Raji (cell line): ENCODE data around the gene ZBTB20.

Experiments
- POLR2A ChIP-seq: IDR thresholded peaks from 2 replicates; pipeline ENCODE4 v1.6.1; 2011; ENCODE audit warnings: low read depth, low read length, control low read depth; ENCODE audit not compliant: insufficient read depth

ZBTB20 gene

GRCh38 chr3:114712728-114713492 lies 434.2 kb downstream of the ZBTB20 start:
- TF ChIP-seq POLR2A: no peak

DNA sequence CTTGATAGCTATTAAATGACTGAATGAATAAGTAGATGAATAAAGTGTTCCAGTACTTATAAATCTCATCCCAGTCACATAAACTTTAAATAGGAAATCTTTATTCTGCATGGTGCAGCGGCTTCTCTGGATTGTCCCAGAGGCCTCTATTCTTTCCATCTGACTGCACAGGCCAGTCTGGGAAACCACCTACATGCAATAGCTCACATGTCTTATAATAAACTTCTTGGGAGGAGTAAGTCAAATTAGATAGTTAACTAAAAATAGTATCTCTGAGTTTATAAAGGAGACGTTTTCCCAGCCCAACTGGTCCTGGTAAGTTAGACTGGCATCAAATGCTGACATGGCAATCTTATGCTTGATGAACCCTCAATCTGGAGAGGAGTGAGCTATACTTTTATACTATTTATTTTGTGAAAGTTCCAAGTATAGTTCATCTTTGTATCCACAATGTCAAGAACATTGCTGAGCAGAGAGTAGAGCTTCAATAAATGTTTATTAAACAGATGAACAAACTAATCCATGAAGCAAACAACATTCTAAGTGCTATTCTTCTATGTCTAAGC lies 435.7 kb downstream of the ZBTB20 start:
- no peak for TF ChIP-seq POLR2A

DNA sequence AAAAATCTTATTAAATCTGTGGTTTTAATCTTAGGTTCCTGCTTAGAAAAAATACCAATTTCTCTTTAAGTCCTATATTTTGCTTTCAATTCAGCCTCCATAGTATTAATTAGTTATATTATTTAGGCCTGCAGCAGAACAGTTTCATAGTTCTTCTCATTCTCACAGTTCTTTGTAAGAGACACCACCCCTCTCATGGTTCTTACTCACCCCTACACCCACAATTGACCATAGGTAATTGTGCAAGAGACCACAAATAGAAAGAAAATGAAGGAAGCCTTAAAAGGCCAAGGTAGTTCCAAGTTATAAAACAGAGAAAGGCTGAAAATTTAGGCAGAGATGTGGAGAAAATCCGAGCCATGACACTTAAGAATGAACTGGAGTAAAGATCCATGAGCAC lies 438.0 kb downstream of the ZBTB20 start:
- no peak for TF ChIP-seq POLR2A

DNA sequence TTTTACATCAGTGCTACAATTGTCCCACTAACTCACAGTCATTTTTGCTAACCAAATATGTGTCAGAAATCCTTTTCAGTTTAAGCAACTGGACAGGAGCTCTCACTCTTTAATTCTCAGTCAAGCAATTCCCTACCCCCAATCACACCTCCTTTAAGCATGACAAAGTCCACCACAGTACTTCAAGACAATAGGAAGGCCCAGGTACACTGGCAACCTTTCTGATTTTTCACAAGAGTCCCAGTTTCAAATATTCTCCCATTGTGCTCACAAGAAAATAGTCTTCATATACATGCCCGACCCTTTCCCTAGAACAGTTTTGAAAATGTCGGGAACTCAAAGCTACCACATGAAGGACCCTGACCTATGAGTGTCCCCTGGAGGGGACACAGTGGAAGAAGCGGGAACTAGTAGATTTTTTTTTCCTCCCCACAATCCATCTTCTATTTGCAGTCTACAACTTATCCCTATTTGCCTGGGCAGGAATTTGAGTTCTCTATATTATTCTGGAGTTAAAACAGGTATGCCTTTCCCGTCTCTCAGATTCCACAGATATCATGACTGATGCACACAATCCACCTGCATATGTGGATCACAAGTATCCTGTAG lies 439.7 kb downstream of the ZBTB20 start:
- no peak for TF ChIP-seq POLR2A

DNA sequence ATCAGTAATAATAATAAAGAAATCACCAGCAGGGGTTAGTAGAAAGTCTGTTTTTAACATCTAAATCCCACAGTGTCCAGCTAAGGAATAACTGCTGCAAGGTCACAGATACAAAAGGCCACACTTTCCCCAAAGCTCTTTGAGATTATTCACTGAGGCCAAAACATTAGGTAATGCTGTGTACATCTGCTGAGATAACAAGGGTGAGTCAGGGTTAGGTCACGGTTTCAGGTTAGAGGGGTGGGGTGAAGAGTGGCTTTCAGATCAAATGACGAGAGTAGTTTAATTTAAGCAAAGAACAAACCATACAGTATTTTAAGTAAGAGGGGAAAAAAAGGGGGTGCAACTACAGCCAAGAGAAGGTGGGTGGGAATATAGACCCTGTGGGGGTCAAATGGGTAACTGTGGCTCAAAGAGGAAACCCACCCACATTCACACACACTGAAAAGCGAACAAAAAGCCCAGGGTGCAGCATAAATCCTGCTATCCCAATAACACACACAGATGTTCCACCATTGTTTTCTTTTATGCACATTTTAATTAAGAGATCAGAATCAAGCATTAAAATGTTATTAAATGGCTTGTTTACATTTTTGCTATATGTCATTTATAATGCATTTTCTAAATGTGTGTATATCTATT lies 440.4 kb downstream of the ZBTB20 start:
- TF ChIP-seq POLR2A: no peak

DNA sequence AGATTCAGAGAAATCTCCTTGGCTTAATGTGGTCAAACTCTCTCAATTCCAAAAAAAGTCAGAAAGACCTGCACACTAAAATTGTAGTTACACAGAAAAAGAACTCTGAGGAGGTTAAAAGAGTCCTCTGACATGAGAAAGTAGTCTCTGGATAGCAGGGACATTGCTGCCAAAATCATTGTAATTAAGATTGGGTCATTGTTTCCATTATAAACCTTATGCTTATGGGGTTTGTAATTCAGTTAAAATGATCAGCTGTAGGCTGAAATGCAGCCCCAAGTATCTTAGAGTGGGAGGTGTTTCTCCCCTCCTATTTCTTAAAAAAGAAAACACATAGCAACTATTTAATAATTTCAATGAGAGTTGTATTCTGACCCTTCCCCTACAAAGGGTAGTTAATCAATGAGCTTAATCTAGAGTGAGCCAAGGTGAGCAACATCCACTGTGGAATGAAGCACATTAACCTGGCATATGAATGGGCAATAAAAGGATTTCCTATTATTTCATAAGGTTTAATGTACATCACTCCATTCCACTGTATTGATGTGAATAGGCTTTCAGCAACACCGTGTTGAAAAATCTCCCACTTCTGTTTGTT lies 446.4 kb downstream of the ZBTB20 start:
- no peak for TF ChIP-seq POLR2A

GRCh38 chr3:114698146-114699105 lies 448.7 kb downstream of the ZBTB20 start:
- no peak for TF ChIP-seq POLR2A

- TF ChIP-seq POLR2A: no peak
Observed at GRCh38 chr3:114697401-114697800, 449.7 kb downstream of the ZBTB20 start.

- no peak for TF ChIP-seq POLR2A
Observed at GRCh38 chr3:114694251-114694650, 452.8 kb downstream of the ZBTB20 start.

DNA sequence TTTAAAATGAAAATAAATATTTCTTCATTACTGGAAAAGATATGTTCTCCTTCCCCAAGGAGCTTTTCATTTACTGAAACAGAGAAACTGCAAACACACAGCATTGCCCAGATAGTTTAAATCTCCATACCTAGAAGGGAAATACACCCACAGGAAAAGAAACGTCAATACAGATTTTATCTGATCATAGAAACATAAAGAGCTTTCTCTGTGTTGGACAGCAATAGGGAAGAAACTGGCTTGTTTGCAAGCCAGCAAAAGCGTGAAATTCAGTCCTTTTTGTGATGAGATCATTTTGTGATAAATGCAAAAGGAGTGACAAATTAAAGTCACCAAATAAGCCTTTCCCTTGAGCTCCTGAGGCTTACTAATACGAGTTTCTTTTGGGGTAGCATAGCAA lies 455.2 kb downstream of the ZBTB20 start:
- no peak for TF ChIP-seq POLR2A

- no peak for TF ChIP-seq POLR2A
Observed at GRCh38 chr3:114690911-114691310, 456.2 kb downstream of the ZBTB20 start.

- no peak for TF ChIP-seq POLR2A
Observed at GRCh38 chr3:114687151-114687550, 459.9 kb downstream of the ZBTB20 start.

DNA sequence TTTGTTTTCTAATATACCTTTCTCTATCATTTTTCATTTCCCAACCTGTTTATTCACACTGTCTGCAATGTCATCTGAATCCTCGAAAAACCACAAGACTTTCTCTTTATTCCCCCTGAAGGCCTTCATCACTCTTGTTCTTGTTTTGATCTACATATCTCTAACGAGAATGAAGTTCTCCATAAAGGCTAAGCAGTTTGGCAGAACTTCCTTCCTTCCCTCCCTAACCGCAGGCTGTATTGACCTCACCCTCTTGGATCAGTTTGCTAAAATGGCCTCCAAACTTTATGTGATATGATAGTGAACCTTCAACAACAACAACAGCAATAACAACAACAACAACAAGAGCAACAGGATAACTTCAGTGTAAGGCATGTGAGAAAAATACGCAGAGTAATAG lies 460.5 kb downstream of the ZBTB20 start:
- TF ChIP-seq POLR2A: no peak

GRCh38 chr3:114685161-114685560 lies 461.9 kb downstream of the ZBTB20 start:
- TF ChIP-seq POLR2A: no peak
